Subcutaneous adipose tissue (tissue), 4 donors: ENCODE data around the gene SF3A1. TPM values are rescaled to one million over a fixed set of nuclear protein-coding genes. Genes with fewer than 3 reads are reported as not detected.

Experiments used
- total RNA-seq, 4 donors: library from RNA; depleted of rRNA; stranded (reverse); fragments of >200 nt; gene quantifications; one replicate each; pipeline ENCODE4 v1.1.0, GENCODE V29; 2016
- TF ChIP-seq, protein P1 (sequence below): fragments of 450-650 bp; IDR thresholded peaks from one replicate; pipeline ENCODE4 v1.5.1; 2016; ENCODE audit warnings: low read depth, mild to moderate bottlenecking, control low read depth, antibody characterized with exemption, moderate library complexity

The SF3A1 gene
- total RNA-seq, 4 donors from 2014 or later, result 51.8 to 81.0 (median 67.4) TPM

DNA sequence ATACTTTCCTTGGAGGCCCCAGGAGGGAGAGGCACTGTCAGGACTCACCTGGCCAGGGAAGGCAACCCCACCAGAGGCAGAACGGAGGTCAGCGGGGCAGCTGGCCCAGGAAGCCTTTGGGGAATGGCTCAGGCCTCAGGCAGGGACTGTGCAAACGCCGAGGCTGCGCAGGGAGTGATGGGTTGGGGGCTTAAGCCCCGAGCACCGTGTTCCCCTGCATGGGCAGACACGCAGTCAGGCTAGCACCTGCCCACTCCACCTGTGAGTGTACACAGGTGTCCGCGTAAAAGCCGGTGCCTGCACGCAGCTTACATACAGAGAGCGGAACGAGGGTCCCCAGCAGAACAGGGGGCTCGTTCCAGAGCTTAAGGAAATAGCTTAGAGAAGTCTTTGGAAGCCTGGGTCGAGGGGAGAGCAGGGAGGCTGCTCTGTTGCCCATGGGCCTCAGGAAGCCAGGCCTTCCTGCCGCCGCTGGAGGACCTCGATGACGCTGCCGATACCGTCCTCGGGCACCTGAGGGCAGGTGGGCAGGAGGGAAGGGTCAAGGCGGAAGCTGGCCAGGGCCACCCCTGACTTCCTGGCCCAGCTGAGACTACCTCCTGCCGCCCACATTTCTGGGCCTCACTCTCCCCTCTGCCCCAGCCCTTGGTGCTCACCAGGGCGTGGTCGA, 71.4 kb downstream of the SF3A1 start:
- TF ChIP-seq, protein P1, sequence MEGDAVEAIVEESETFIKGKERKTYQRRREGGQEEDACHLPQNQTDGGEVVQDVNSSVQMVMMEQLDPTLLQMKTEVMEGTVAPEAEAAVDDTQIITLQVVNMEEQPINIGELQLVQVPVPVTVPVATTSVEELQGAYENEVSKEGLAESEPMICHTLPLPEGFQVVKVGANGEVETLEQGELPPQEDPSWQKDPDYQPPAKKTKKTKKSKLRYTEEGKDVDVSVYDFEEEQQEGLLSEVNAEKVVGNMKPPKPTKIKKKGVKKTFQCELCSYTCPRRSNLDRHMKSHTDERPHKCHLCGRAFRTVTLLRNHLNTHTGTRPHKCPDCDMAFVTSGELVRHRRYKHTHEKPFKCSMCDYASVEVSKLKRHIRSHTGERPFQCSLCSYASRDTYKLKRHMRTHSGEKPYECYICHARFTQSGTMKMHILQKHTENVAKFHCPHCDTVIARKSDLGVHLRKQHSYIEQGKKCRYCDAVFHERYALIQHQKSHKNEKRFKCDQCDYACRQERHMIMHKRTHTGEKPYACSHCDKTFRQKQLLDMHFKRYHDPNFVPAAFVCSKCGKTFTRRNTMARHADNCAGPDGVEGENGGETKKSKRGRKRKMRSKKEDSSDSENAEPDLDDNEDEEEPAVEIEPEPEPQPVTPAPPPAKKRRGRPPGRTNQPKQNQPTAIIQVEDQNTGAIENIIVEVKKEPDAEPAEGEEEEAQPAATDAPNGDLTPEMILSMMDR, result no peak

DNA sequence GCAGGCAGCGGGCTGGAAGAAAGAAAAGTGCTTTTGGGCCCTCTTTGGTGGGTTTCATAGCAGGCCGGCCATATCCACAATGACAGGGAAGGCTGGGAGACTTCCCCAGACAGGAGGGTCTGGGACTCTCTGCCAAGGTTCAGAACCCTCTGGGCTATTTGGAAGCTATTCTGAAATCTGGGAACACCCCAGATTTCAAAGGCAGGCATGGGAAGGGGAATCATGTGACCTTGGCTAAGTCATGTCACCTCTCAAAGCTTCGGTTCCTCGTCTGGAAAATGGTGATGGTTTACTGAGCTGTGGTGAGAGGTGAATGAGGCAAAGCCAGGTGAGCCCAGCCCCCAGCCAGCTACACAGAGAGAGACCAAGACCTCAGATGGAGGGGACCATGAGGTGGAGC, 72.0 kb downstream of the SF3A1 start:
- TF ChIP-seq, protein P1, result no peak

DNA sequence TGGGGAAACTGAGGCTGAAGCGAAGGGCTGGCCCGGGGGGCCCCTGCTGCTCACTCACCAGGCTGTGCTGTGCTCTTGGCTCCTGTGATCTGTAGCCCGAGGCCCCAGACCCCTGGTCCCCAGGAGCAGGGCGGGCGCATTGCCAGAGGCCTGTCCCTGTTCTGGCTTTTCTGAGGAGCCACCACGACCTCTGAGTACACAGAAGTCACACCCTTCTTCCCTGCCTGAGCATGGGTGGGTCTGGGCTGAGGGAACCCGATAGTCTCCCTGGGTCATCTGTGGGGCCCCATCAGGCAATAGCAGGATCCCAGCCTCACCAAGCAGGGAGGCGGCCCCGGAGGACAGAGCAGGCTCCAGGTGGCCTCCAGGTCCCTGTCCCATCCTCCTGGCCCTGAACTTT, 72.5 kb downstream of the SF3A1 start:
- TF ChIP-seq, protein P1, result no peak

DNA sequence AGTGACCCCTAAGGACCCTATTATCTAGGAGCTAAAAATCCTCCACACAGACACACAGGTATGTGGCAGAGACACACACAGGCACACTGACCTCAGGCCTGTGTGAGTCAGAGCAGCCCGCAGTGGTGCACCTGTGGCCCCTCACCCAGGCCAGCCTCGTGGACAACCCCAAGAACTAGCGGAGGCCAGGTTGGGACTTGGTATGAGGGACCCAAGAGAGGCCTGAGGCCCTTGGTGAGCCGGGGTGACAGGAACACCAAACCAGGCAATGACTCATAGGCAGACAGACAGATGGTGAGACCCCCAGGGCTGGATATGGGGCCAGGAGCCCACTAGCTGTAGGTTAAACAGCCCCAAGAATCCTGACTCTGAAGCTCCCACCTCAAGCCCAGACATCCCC, 73.4 kb downstream of the SF3A1 start:
- TF ChIP-seq, protein P1, result no peak

GRCh38 chr22:30282616-30283046, 74.1 kb downstream of the SF3A1 start:
- TF ChIP-seq, protein P1, result no peak

Other genes starting within 250 kb of the SF3A1 start
- gene LIF, start 110.1 kb downstream of the SF3A1 start, total RNA-seq, result under 1 TPM in 2 of 4 donors, not detected in 2; 0.82 to 0.88 TPM
- 1 to 10 TPM in 2 of 4 donors, under 1 TPM in 2; 0.82 to 7.3 (median 1.0) TPM for gene OSM, start 90.0 kb downstream of the SF3A1 start, total RNA-seq
- gene CASTOR1, start 67.4 kb downstream of the SF3A1 start, total RNA-seq, result 10 to 100 TPM in 2 of 4 donors, 1 to 10 TPM in 2; 8.5 to 26.9 (median 12.8) TPM
- 10 to 100 TPM; 13.9 to 43.1 (median 22.9) TPM for gene TBC1D10A, start 30.0 kb downstream of the SF3A1 start, total RNA-seq
- 1 to 10 TPM; 1.0 to 4.7 (median 2.5) TPM for gene CCDC157, start 113 bp upstream of the SF3A1 start, total RNA-seq
- 10 to 100 TPM in 1 of 4 donors, 1 to 10 TPM in 3; 2.1 to 13.8 (median 9.0) TPM for gene RNF215, start 30.5 kb upstream of the SF3A1 start, total RNA-seq
- 1 to 10 TPM in 3 of 4 donors, under 1 TPM in 1; 0.38 to 4.4 (median 3.0) TPM for gene SEC14L2, start 40.1 kb upstream of the SF3A1 start, total RNA-seq
- 10 to 100 TPM in 1 of 4 donors, 1 to 10 TPM in 3; 5.1 to 15.3 (median 8.1) TPM for gene MTFP1, start 68.9 kb upstream of the SF3A1 start, total RNA-seq
- not detected for gene SEC14L3, start 115.1 kb upstream of the SF3A1 start, total RNA-seq
- not detected for gene SEC14L4, start 148.8 kb upstream of the SF3A1 start, total RNA-seq
- under 1 TPM in 1 of 4 donors, not detected in 3; 0.16 TPM for gene SEC14L6, start 189.8 kb upstream of the SF3A1 start, total RNA-seq
- gene GAL3ST1, start 217.8 kb upstream of the SF3A1 start, total RNA-seq, result 1 to 10 TPM in 1 of 4 donors, under 1 TPM in 1, not detected in 2; 0.66 to 1.0 TPM
- gene PES1, start 235.0 kb upstream of the SF3A1 start, total RNA-seq, result 10 to 100 TPM; 26.0 to 69.5 (median 36.4) TPM